ENCODE results near the gene SLC6A13.

Gene SLC6A13

GRCh38 chr12:212715-213526 is 49.7 kb downstream of the SLC6A13 start:
- no peak for DNase-seq

GRCh38 chr12:212415-212714 is 50.3 kb downstream of the SLC6A13 start:
- DNase-seq = no peak

- DNase-seq = no peak
Observed at GRCh38 chr12:211639-212414, 50.8 kb downstream of the SLC6A13 start.

- DNase-seq = no peak
Observed at GRCh38 chr12:211142-211465, 51.5 kb downstream of the SLC6A13 start.

- no peak for DNase-seq
Observed at GRCh38 chr12:210277-211141, 52.1 kb downstream of the SLC6A13 start.

GRCh38 chr12:209851-210250 is 52.8 kb downstream of the SLC6A13 start:
- no peak for DNase-seq

GRCh38 chr12:209246-209645 is 53.4 kb downstream of the SLC6A13 start:
- DNase-seq = no peak

GRCh38 chr12:208813-209212 is 53.8 kb downstream of the SLC6A13 start:
- DNase-seq = no peak

GRCh38 chr12:207804-208203 is 54.8 kb downstream of the SLC6A13 start:
- no peak for DNase-seq

- no peak for DNase-seq
Observed at GRCh38 chr12:206746-207440, 55.7 kb downstream of the SLC6A13 start.

- DNase-seq = no peak
Observed at GRCh38 chr12:205026-205425, 57.6 kb downstream of the SLC6A13 start.

GRCh38 chr12:204261-204678 is 58.4 kb downstream of the SLC6A13 start:
- DNase-seq = no peak

GRCh38 chr12:203462-204260 is 59.0 kb downstream of the SLC6A13 start:
- no peak for DNase-seq

GRCh38 chr12:203074-203461 is 59.6 kb downstream of the SLC6A13 start:
- no peak for DNase-seq

- DNase-seq = no peak
Observed at GRCh38 chr12:202081-202731, 60.4 kb downstream of the SLC6A13 start.

- DNase-seq = no peak
Observed at GRCh38 chr12:201361-201760, 61.3 kb downstream of the SLC6A13 start.

GRCh38 chr12:198705-199104 is 63.9 kb downstream of the SLC6A13 start:
- DNase-seq = no peak

GRCh38 chr12:197911-198695 is 64.5 kb downstream of the SLC6A13 start:
- DNase-seq = no peak

- DNase-seq = no peak
Observed at GRCh38 chr12:197347-197746, 65.3 kb downstream of the SLC6A13 start.

GRCh38 chr12:196436-196835 is 66.2 kb downstream of the SLC6A13 start:
- DNase-seq = no peak

- no peak for DNase-seq
Observed at GRCh38 chr12:195951-196350, 66.7 kb downstream of the SLC6A13 start.
